Measurements from ENCODE around the gene SPP2.
A peak's percentile ranks its signal among the peaks of the same experiment; 100 is the strongest.

SPP2 gene

GRCh38 chr2:234091883-234092282 lies 41.4 kb downstream of the SPP2 start:
- ATAC-seq (replicated peaks) (no peak), DNase-seq (no peak)
- Mint-ChIP-seq H3K4me1 (peaks cover 0 to 2% of the 10 kb centered on the region in 2 donors), H3K36me3 (peaks cover 2 to 3% of the 10 kb centered on the region in 2 donors), H3K9me3 (peaks cover 4 to 8% of the 10 kb centered on the region in 2 donors), H3K27me3 (peaks cover 38 to 45% of the 10 kb centered on the region in 2 donors), H3K4me3 (no peak overlapping the region), H3K27ac (no peak overlapping the region)

DNA sequence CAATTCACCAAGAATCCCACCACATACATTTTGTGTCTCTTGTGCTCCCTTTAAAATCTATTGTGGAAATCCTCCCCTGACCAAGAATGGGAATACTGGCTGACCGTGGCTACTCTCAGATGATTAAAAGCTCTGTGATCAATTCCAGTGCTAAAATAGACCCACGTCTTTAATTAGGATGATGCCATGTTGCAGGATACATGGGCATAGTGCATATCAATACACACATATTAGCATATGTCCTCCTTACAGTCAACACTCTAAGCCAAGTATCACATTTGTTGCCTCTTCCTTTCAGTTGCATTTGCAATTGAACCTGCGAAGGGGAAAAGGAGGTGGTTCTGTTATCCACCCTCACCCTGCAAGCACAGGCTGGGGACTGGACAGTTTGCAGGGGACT lies 41.8 kb downstream of the SPP2 start:
- Mint-ChIP-seq H3K36me3 (peaks cover 2 to 3% of the 10 kb centered on the region in 2 donors), H3K27me3 (peaks cover 33 to 44% of the 10 kb centered on the region in 2 donors), H3K4me1 (peaks cover 0 to 2% of the 10 kb centered on the region in 2 donors), H3K9me3 (peaks cover 4 to 8% of the 10 kb centered on the region in 2 donors), H3K27ac (no peak overlapping the region), H3K4me3 (no peak overlapping the region)
- no peak for ATAC-seq (replicated peaks)
- DNase-seq, result no peak

DNA sequence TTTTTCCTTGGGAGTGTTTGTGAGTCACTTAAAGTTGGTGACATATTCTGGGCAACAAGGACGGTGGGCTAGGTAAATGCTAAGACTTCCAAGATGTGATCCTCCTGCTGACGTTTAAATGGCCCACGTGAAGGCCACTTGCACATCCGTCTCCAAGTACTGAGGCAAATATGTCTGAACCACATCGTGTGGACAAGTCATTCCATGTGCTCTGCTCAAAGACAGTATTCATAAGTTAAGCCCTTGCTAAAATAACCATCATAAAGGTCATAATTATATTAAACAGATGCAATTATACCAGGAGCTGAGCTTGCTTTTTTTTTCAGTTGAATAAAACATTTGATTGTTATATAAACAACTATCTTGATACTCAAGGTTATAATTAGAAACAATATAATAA lies 44.8 kb downstream of the SPP2 start:
- no peak for ATAC-seq (replicated peaks)
- Mint-ChIP-seq H3K27me3 (peaks cover 17 to 26% of the 10 kb centered on the region in 2 donors), H3K4me1 (peaks cover 17 to 26% of the 10 kb centered on the region in 2 donors), H3K9me3 (peaks cover 0 to 4% of the 10 kb centered on the region in 2 donors), H3K36me3 (peaks cover 2 to 3% of the 10 kb centered on the region in 2 donors), H3K4me3 (no peak overlapping the region), H3K27ac (no peak overlapping the region)
- DNase-seq, result no peak

GRCh38 chr2:234096164-234096563 lies 45.7 kb downstream of the SPP2 start:
- ATAC-seq (replicated peaks) (no peak), DNase-seq (no peak)
- H3K36me3 Mint-ChIP-seq, result peaks cover 3% of the 10 kb centered on the region in 2 donors
- peaks cover 19 to 25% of the 10 kb centered on the region in 2 donors for H3K27me3 Mint-ChIP-seq
- H3K4me3 Mint-ChIP-seq, result no peak overlapping the region
- H3K27ac Mint-ChIP-seq, result no peak overlapping the region
- peaks cover 19 to 31% of the 10 kb centered on the region in 2 donors for H3K4me1 Mint-ChIP-seq
- H3K9me3 Mint-ChIP-seq, result peaks cover 0 to 4% of the 10 kb centered on the region in 2 donors

DNA sequence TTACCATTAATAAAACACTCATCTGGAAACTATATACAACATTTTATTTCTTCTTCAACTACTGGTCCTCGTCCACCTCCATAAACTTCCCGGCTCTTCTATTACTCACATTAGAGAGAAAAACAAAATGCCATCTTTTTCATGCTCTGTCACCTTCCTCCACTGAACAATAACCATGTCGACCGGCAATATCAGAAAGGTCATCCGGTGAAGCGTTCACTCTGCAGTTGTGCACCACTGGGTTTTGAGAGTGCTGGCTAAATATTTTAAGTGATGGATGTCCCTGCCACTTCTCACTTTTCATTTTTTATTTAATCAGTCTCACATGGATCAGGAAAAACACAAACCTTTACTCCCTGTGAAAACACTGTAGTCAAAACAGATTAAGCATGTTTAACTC lies 48.2 kb downstream of the SPP2 start:
- Mint-ChIP-seq H3K27me3 (peaks cover 20 to 26% of the 10 kb centered on the region in 2 donors), H3K4me1 (peaks cover 20 to 33% of the 10 kb centered on the region in 2 donors), H3K27ac (peak overlapping the region; percentile 78), H3K9me3 (peaks cover 0 to 4% of the 10 kb centered on the region in 2 donors), H3K36me3 (peaks cover 3 to 4% of the 10 kb centered on the region in 2 donors), H3K4me3 (peak overlapping the region; percentile 5 to 68)
- ATAC-seq (replicated peaks) (peak; percentile 90 to 91), DNase-seq (peak; percentile 58)

GRCh38 chr2:234099266-234099665 lies 48.8 kb downstream of the SPP2 start:
- Mint-ChIP-seq H3K27me3 (peaks cover 23 to 30% of the 10 kb centered on the region in 2 donors), H3K4me3 (peak overlapping the region; percentile 5 to 68), H3K27ac (peak overlapping the region; percentile 78), H3K4me1 (peaks cover 22 to 33% of the 10 kb centered on the region in 2 donors), H3K9me3 (peaks cover 0 to 4% of the 10 kb centered on the region in 2 donors), H3K36me3 (peaks cover 3 to 4% of the 10 kb centered on the region in 2 donors)
- DNase-seq, result peak; percentile 36
- ATAC-seq (replicated peaks), result peak; percentile 89 to 90

- peaks cover 22 to 33% of the 10 kb centered on the region in 2 donors for H3K4me1 Mint-ChIP-seq
These were observed 50.2 kb downstream of the SPP2 start for GRCh38 chr2:234100686-234101085.

DNA sequence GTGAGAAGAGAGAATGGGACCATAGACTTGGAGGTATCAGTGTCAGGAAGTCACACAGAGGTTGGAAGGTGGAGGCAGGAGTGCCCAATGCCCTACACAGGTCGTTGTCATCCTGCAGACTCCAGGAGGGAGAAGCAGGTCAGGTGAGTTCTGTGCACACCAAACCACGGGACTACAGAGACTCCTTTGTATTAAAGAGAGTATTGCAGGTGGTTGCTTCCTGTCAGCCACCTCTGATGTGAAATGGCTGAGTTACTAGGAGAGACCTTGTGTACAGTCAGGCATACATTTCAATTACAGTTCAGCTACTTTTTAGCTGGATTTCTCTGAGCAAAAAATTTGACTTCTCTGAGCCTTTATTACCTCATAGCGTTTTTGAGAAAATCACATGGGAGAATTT lies 51.6 kb downstream of the SPP2 start:
- H3K9me3 Mint-ChIP-seq, result peaks cover 3 to 4% of the 10 kb centered on the region in 2 donors
- no peak overlapping the region for H3K27ac Mint-ChIP-seq
- no peak for ATAC-seq (replicated peaks)
- H3K4me3 Mint-ChIP-seq, result no peak overlapping the region
- no peak for DNase-seq
- peaks cover 29 to 38% of the 10 kb centered on the region in 2 donors for H3K27me3 Mint-ChIP-seq
- peaks cover 22 to 33% of the 10 kb centered on the region in 2 donors for H3K4me1 Mint-ChIP-seq
- H3K36me3 Mint-ChIP-seq, result peaks cover 3 to 4% of the 10 kb centered on the region in 2 donors

More at GRCh38 chr2:234100686-234101085, 50.2 kb downstream of the SPP2 start:
- Mint-ChIP-seq H3K4me3 (no peak overlapping the region), H3K9me3 (peaks cover 0 to 4% of the 10 kb centered on the region in 2 donors), H3K27ac (no peak overlapping the region), H3K27me3 (peaks cover 23 to 36% of the 10 kb centered on the region in 2 donors), H3K36me3 (peaks cover 3 to 4% of the 10 kb centered on the region in 2 donors)
- ATAC-seq (replicated peaks), result no peak
- DNase-seq, result no peak

DNA sequence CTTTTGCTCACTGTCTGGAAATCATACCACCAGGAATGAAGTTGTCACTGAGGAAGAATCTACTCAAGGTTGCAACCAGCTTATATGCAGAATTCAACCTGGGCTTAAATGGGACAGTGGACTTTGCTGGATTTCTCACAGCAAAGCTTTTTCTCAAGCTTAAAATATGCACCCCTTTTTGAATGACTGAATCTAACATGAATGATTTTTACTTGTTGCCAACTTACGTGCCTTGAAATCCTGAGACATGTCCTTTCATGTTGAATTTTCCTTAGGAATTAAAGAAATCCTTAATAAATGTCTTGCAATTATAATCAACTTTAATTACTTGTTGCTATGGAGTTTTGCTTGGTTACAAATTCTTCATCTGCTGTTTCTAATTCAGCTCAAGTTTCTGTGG lies 57.4 kb downstream of the SPP2 start:
- H3K4me3 Mint-ChIP-seq, result no peak overlapping the region
- DNase-seq (no peak), ATAC-seq (replicated peaks) (no peak)
- peaks cover 20 to 36% of the 10 kb centered on the region in 2 donors for H3K27me3 Mint-ChIP-seq
- H3K9me3 Mint-ChIP-seq, result peaks cover 2 to 3% of the 10 kb centered on the region in 2 donors
- H3K27ac Mint-ChIP-seq, result no peak overlapping the region
- peaks cover 0 to 2% of the 10 kb centered on the region in 2 donors for H3K4me1 Mint-ChIP-seq
- no peaks in the 10 kb centered on the region for H3K36me3 Mint-ChIP-seq

GRCh38 chr2:234109321-234109720 lies 58.8 kb downstream of the SPP2 start:
- Mint-ChIP-seq H3K4me1 (no peaks in the 10 kb centered on the region), H3K27ac (no peak overlapping the region), H3K27me3 (peaks cover 15 to 35% of the 10 kb centered on the region in 2 donors), H3K36me3 (no peaks in the 10 kb centered on the region), H3K9me3 (peaks cover 2 to 3% of the 10 kb centered on the region in 2 donors), H3K4me3 (no peak overlapping the region)
- ATAC-seq (replicated peaks) (no peak), DNase-seq (no peak)

GRCh38 chr2:234110219-234110618 lies 59.7 kb downstream of the SPP2 start:
- peaks cover 20 to 30% of the 10 kb centered on the region in 2 donors for H3K27me3 Mint-ChIP-seq
- peaks cover 2 to 3% of the 10 kb centered on the region in 2 donors for H3K9me3 Mint-ChIP-seq
- H3K4me3 Mint-ChIP-seq, result no peak overlapping the region
- no peak overlapping the region for H3K27ac Mint-ChIP-seq
- DNase-seq (no peak), ATAC-seq (replicated peaks) (no peak)
- H3K36me3 Mint-ChIP-seq, result no peaks in the 10 kb centered on the region
- H3K4me1 Mint-ChIP-seq, result no peaks in the 10 kb centered on the region

DNA sequence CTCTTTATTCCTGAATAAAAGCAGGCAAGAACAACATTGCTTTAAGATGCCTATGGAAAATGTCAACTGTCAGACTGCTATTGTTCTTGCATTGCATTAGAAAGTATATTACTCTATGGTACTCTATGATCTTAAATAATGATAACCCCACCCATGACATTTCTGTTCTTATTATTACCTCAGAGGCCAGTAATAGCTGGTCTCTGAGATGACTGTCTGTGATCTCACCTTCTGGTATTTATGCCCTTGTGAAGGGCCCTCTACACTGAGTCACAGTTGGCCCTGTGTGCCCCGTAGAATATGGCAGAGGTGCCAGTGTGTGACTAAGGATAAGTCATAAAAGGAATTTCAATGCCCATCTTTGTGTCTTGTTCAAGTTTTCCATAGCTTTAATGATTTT lies 61.0 kb downstream of the SPP2 start:
- no peak for ATAC-seq (replicated peaks)

DNA sequence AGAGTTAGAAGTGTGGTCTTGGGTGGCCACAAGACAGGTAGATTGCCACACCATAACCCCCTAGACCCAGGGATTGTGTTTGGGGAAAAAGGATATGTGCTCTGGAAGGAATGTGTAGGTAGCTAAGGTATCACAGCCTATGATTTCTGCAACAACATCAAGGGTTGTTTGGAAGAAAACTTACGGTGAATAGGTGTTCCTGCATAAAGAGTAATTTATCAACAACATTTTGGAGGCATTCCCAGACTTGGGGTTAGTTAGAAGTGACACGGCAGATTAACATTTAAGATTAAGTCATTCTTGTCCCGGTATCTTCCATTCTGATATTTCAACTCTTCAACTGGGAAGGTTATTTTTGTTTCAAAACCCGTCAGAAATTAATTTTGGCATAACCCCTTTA lies 65.5 kb downstream of the SPP2 start:
- Mint-ChIP-seq H3K36me3 (no peaks in the 10 kb centered on the region), H3K27ac (no peak overlapping the region), H3K4me1 (no peaks in the 10 kb centered on the region), H3K27me3 (peaks cover 40 to 49% of the 10 kb centered on the region in 2 donors), H3K4me3 (no peak overlapping the region), H3K9me3 (no peaks in the 10 kb centered on the region)
- ATAC-seq (replicated peaks) (no peak), DNase-seq (no peak)

More for the DNA sequence above, 61.0 kb downstream of the SPP2 start:
- DNase-seq, result no peak
- no peaks in the 10 kb centered on the region for H3K36me3 Mint-ChIP-seq
- H3K4me3 Mint-ChIP-seq, result no peak overlapping the region
- H3K4me1 Mint-ChIP-seq, result no peaks in the 10 kb centered on the region
- H3K27me3 Mint-ChIP-seq, result peaks cover 20 to 31% of the 10 kb centered on the region in 2 donors
- H3K27ac Mint-ChIP-seq, result no peak overlapping the region
- H3K9me3 Mint-ChIP-seq, result peaks cover 2 to 3% of the 10 kb centered on the region in 2 donors

- Mint-ChIP-seq H3K4me1 (no peaks in the 10 kb centered on the region), H3K36me3 (no peaks in the 10 kb centered on the region), H3K4me3 (no peak overlapping the region), H3K27ac (no peak overlapping the region), H3K27me3 (peaks cover 25 to 37% of the 10 kb centered on the region in 2 donors), H3K9me3 (no peaks in the 10 kb centered on the region)
- ATAC-seq (replicated peaks) (no peak), DNase-seq (no peak)
These were observed 71.5 kb downstream of the SPP2 start for GRCh38 chr2:234121999-234122398.

DNA sequence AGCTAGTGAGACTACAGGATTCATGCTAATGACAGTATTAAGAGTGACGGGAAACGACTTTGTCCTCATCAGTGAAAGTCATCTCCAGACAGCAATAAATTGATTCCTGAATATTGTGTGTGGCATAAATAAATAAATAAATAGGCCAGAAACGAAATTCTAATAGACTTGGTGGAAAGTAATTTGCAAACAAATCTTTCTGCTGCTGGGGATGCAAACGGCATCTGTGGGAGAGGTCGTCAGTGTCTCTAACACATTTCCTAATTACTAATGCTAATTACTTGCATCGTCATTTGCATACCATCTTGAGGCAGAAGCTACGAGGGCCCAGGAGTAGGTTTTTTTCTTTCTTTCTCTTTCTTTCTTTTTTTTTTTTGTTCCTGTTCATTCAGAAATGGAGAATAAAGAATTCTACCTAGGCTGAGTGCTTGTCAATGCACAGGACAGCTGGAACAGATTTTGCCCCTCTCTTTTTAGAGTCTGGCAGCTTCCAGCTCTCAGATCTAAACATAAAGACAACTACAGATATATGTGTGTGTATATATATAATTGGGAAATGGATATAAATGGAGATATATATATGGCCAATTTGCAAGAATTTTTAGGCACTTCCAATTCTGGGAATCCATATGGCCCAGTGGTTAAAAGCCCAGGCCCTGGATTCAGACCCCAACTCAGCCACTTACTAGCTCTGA lies 75.1 kb downstream of the SPP2 start:
- Mint-ChIP-seq H3K4me1 (peaks cover 0 to 4% of the 10 kb centered on the region in 2 donors), H3K4me3 (no peak overlapping the region), H3K36me3 (no peaks in the 10 kb centered on the region), H3K27ac (no peak overlapping the region), H3K9me3 (no peaks in the 10 kb centered on the region), H3K27me3 (peaks cover 23 to 30% of the 10 kb centered on the region in 2 donors)
- DNase-seq, result no peak
- ATAC-seq (replicated peaks), result no peak

Measured in stimulated activated naive B cell treated with anti-CD40 and anti-IgM and Interleukin-4, amounts not matched to agents 10 μg/mL and 1 μg/mL and 100 μg/mL, for 72 hours (primary cell).